NCI-H128 (cell line): ENCODE measurements around the gene COL2A1.

ENCODE experiments used
- DNase-seq: peaks from one replicate; lab custom pipeline; 2025; ENCODE audit not compliant: unreplicated experiment; lab: John Stamatoyannopoulos, UW

COL2A1 gene

DNA sequence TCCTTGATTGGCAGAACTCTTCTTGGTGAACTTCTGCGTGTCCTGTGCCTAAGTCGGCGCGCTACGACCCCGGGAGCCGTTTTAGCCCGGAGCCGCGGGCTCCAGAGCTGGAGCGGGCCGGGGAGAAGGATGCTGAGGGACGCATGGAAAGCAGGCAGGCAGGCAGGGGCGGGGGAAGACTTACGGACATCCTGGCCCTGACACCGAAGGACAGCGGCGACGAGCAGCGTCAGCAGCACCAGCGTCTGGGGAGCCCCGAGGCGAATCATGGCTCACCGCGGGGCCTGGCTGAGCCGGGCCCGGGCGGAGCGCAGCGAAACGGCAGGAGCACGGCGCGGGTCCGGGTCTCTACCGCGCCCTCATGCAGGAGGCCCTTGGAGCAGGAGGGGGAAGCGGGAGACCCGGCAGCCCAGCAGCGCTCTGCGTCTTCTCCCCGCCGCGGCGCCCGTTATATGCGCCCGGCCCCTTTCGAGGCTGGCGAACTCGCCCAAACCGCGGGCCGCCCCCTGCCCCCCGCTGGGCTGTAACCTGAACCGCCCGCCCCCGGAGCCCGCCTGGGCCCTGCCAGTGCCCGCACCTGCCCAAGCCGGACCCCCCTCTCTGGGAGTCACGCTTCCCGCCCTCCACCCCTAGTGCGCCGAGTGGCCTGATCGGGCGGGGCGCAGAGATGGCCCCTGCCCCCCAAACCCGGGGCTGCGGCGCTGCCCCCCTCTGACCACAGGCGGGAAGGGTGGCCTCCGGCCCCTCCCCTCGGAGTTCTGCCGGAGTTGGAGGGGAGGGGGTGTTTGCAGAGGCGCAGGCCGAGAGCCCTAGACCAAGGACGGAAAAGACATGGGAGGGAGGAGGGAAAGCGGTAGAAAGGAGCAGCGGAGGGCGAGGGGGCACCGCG is at the start of gene COL2A1:
COL2A1 (minus strand) TSS at position 424 of the 889 bp plus-strand sequence; CDS start at position 269, 155 bp downstream.
- no peak for DNase-seq

- no peak for DNase-seq
Measured at GRCh38 chr12:48053883-48054282, 49.6 kb upstream of the COL2A1 start.

DNA sequence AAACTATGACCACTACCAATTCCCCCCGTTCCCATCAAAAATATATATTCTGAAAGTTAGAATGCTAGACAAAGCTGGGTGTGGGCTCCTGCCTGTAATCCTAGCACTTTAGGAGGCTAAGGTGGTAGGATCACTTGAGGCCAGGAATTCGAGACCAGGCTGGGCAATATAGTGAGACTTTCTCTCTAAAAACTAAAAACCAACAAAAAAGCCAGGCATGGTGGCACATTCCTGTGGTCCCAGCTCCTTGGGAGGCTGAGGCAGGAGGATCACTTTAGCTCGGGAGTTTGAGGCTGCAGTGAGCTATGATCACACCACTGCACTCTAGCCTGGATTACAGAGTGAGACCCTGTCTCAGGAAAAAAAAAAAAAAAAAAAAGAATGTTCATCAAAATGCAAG is 48.8 kb upstream of the COL2A1 start:
- no peak for DNase-seq

GRCh38 chr12:48051681-48052080 is 47.4 kb upstream of the COL2A1 start:
- no peak for DNase-seq

DNA sequence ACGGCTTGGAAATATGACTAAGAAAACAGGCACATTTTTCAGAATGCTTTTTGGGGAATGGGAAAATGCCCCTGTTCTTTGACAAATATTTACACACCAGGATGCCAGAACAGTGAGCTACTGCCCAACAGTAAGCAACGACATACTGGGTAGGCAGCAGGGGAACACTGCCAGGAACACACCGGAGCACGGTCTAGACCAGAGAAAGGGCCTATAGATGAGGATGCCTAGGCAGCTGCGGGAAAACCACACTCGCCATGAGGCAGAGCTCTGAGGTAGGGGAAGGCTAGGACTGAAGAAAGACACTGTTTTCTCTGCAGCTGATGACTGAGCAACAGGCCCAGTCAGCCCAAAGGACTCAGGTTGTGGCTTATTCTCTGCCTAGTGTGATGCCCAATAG is 45.9 kb upstream of the COL2A1 start:
- DNase-seq, result no peak

DNA sequence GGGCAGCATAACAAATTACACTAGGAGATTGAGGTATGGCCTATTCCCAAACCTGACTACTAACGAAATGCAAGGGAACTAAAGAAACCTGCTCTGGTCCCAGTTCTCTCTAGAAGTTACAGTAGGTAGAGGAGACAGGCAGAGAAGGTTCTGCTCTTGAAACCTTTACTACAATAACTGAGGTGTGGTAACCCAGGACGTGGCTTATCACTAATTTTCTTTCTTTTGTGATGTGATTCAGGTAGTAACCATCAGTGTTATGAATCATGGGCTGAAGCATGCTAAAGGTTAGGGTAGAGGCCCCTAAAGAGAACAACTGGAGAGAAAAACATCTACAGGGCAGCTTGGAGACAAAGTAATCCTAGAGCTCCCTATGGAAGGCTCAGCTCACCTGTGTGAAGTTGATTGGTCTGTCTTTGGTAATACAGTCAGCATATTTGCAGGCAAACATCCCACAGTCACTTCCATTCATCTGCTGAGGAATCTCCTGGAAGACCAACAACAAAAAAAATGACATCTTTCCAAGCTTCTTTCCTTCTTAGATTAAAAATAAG is 41.8 kb upstream of the COL2A1 start:
- no peak for DNase-seq

DNA sequence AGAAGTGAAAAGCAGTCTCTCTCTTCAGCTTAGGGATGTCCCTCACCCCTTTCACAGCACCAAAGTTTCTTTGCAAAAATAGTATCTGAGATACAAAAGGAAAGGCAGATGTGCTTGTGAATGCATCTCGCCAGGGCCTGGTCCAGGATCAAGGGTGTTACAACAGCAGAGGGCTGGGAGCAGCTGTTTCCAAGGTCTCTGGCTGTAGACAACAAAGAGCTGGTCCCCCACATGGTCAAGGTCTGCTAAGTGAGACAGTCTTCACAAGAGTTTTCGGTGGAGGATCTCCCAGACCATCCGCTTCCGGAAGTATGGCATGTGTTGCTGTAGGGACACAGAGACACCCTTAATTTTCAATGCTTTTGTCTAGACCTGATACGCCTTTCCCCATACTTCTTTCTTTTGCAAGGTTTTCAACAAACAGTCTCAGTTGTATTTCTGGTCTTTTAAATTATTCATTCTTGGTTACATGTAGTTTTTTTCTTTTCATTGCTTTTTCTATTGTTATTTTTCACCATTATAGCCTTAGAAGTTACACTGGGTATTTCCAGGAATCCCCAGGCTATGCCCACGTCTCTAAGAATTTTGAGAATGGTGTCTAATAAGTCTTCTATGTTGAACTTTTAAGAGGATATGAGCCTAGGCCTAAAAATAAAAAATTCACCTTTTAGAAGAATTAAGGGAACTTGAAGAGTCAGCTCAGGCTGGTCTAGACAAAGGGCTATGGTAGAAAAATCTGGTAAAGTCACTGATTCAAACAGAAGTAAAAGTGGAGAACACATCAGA is 41.0 kb upstream of the COL2A1 start:
- DNase-seq, result no peak

- DNase-seq, result no peak
Measured at GRCh38 chr12:48044396-48044795, 40.1 kb upstream of the COL2A1 start.

DNA sequence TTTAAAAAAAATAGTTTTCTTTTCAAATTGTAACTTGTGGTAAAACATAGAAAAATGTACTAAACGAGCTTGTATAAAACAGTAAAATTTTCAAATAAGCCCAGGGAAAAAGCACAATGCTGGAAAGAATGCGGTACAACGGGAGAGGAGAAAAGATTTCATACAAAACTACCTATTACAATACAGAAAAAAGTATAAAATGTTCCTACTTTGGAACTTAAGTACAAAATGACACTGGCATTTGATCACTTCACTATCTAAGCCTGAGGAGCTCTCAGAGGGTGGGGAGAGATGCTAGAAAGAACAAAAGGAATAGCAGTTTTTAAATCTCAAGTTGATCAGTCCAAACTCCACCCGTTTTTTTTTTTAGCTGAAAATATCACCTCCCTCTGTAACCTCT is 39.5 kb upstream of the COL2A1 start:
- DNase-seq, result no peak

- DNase-seq, result no peak
Measured at GRCh38 chr12:48041591-48042423, 37.5 kb upstream of the COL2A1 start.

GRCh38 chr12:48040354-48040753 is 36.1 kb upstream of the COL2A1 start:
- no peak for DNase-seq

DNA sequence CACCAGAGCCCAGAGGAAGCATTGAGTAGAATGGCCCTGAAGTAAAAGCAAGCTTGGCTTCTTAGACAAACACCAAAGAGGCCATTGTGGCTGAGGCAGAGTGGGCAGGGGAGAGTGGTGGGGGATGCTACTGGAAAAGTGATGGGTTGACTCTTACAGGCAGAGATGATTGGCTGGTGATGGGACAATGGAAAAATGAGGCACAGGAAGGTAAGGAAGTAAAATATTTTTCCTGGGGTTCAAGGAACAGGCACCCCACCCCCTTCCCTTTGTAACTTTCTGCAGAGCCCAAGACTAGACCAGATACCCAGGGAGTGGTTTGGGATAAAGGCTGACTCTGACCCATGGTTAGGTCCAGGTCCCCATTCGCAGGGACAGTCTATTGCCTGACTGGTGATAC is 34.9 kb upstream of the COL2A1 start:
- no peak for DNase-seq

- DNase-seq, result no peak
Measured at GRCh38 chr12:48038085-48038484, 33.8 kb upstream of the COL2A1 start.

DNA sequence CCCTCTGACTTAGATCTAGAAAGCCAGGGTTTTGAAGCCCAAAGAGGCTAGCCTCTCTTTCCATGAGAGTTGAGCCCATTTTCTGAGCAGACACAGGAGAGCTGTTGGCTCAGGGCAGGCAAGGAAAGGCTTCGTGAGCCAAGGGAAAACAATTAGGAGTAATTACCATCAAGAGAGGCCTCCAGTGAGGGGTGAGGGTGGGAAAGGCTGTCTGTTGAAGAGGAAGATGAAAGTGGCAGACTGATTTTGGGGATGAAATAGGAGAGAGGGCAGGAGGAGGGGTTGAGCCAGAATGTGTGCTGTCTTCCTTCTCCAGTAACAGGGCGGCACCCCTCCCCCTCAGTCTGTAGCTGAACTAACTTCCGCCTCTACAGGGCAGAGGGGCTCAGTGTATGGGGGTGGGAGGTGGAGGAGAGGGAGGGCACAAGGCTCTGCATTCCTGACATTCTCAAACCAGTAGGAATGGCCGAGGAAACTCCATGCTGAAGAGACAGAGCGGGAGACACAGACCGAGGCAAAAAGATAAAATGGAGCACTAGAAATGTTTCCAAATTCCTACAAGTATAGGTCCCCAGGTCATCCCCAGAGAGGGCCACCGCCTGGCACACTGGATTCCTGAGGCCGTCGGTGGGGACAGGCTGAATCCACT is 33.1 kb upstream of the COL2A1 start:
- no peak for DNase-seq

DNA sequence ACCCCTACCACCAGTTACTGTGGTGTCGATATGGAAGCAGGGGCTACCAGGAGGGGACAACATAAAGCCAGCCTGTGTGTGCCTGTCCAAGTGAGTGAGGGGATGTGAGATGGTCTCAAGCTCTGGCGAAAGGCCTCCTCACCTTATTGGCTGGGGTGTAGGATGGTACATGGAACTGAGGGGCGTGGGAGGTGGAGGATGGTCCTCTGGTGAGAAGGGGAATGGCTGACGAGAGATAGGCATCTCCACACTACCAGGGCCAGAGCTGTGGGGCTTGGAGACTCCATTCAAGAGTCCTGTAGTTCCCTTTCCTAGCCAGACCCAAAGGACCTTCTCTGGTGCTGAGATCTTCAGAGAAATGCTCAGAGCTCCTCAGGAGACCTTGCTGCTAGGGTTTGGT is 32.5 kb upstream of the COL2A1 start:
- DNase-seq, result no peak

DNA sequence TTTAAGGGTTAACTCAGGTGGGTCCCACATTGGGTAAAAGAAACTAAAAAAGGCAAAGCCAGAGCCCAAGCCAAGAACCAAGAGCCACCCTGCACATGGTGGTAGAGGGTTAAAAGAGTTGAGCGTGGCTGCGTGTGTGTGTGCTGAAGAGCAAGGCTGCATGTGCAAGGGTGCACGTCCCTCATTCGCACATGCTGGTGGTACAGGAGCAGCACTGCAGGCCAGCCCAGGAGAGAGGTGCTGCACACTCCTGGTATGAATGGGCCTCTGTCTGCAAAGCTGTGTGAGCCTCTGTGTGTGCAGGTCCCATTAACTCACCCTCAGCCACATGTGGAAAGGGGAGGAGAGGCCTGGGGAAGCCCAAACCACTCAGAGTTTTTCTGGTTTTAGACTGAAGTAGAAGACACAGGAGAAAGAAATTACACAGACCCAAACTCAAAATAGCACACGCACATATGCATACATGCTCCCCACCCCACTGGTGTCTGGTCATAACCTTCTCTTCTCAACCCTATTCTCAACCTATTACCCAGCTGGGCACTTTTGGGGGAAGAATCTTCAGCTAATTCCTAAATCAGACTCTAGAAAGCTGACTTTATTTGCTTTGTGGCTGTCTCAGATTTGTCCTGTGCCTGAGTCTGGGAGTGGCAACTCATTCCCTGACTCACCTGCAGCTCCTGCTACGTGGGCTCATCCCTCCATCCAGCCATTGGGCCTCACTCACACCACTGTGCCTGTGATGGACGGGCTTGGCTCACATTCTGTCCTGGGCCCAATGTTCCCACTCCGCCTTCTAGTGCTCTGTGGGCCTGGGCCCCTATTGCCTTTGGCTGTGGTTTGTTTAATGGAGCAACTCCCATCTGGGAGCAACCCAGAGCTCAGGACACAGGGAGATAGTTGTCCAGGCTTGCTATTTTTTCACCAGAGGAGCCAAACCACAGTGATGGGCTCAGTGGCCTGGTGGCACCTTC is 30.8 kb upstream of the COL2A1 start:
- DNase-seq, result no peak

- no peak for DNase-seq
Measured at GRCh38 chr12:48033451-48033850, 29.2 kb upstream of the COL2A1 start.

GRCh38 chr12:48032597-48032996 is 28.3 kb upstream of the COL2A1 start:
- DNase-seq, result no peak
